ENCODE measurements around the gene USP2.

Gene USP2

GRCh38 chr11:119381181-119381988, at the start of gene USP2:
Gene USP2 (minus strand): TSS chr11:119381690. CDS start chr11:119373480, 8,210 bp downstream.
- peak; percentile 87 for DNase-seq (ENCODE audit: low read depth)

- no peak for DNase-seq (ENCODE audit: low read depth)
Observed at GRCh38 chr11:119427279-119427678, 45.8 kb upstream of the USP2 start.

- no peak for DNase-seq (ENCODE audit: low read depth)
Observed at GRCh38 chr11:119426142-119426541, 44.7 kb upstream of the USP2 start.

DNA sequence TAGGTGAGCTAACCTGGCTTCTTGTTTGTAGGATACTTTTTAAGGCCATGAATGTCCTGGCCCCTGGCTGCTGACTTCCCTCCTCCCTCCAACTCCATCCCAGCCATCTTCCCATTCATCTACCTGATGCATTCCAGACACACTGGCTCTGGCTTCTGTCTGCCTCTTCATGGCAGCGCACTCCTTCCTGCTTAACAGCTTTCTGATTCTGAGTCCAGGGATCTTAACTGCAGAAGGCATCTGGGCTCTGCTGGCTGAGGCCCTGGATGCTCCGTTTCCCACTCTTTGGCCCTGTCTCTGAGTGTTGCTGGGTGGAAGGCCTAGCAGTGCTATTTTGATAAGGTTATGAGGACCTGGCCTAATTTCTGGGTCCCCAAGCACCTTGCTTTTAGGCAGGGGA, 43.3 kb upstream of the USP2 start:
- no peak for DNase-seq (ENCODE audit: low read depth)

GRCh38 chr11:119424276-119424675, 42.8 kb upstream of the USP2 start:
- DNase-seq (ENCODE audit: low read depth), result no peak

- no peak for DNase-seq (ENCODE audit: low read depth)
Observed at GRCh38 chr11:119423509-119424254, 42.2 kb upstream of the USP2 start.

DNA sequence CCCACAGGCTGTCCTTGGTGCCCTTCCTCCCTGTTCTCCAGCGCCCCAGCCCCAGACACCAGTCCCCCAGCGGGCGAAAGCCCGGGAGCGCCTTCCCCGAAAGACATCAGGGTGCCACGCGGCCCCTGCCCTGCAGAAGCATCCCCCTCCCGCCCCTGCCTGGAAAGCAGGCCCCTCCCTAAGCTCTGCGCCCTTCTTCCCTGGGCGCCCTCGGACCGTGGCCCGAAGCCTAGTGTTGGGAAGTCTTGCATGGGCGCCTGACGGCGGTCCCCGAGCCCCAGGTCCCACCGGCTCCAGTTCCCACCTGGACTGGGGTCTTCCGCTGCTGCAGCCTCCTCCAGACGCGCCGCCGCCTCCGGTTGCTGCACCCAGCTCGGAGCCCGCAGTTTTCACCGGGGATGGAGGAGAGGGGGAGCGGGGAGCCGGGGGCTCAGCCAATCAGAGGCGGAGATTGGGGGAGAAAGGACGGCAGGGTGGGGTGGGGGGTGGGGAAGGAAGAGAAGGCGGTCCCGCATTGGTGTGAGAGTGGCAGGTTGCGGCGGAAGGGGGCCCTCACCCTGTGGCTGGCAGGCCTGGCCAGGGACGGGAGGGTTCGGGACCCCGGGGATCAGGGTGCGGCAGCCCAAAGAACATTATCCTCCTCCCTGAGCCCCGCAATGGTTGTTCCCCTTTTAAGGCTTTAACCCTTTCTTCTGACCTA, 41.5 kb upstream of the USP2 start, which contains the start of gene THY1:
TSS of gene THY1 (minus strand) at position 364 of the 700 bp plus-strand sequence. CDS start 2,267 bp downstream, outside the sequence.
- no peak for DNase-seq (ENCODE audit: low read depth)

GRCh38 chr11:119421941-119422808, 40.7 kb upstream of the USP2 start:
- DNase-seq (ENCODE audit: low read depth), result no peak

GRCh38 chr11:119421351-119421750, 39.9 kb upstream of the USP2 start:
- no peak for DNase-seq (ENCODE audit: low read depth)

GRCh38 chr11:119420631-119421030, 39.1 kb upstream of the USP2 start:
- DNase-seq (ENCODE audit: low read depth), result no peak

- no peak for DNase-seq (ENCODE audit: low read depth)
Observed at GRCh38 chr11:119419834-119420492, 38.5 kb upstream of the USP2 start.

GRCh38 chr11:119419246-119419645, 37.8 kb upstream of the USP2 start:
- no peak for DNase-seq (ENCODE audit: low read depth)

GRCh38 chr11:119418759-119419158, 37.3 kb upstream of the USP2 start:
- DNase-seq (ENCODE audit: low read depth), result no peak

DNA sequence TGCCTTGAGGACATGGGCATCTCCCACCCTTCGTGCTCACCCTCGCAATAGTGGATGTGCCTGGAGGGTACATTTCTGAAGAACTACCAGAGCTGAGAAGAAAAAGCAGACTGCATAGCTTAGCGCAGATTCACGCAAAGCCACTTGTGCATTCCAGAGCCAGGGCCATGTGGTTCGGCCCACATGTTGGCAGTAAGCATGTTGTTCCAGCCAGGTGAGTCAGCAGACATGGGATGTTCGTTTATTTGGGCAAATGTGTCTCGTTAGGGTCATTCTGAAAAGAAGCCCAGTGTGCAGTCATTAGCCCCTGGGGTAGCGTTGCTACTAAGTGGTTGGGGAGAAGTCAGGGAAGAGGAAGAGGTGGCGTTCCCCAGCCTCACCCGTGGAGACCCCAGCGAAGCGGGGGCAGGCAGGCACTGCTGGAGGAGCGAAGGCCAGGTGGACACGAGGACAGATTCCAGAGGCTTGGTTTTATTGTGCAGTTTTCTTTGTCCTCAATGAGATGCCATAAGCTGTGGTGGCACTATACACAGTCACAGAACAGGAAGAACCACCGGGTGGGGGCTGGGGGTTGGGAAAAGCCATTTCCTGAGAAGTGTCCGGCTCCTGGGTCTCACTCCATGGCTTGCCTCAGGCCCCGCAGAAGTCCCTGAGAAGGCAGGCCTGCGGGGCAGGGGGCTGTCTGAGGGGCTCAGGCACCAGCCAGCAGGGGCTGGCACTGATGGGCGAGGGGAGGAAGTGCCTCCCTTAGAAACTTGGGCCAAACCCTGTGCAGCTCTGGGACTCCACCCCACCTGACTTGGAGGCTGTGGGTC, 36.4 kb upstream of the USP2 start:
- peak; percentile 83 for DNase-seq (ENCODE audit: low read depth)

- no peak for DNase-seq (ENCODE audit: low read depth)
Observed at GRCh38 chr11:119416606-119417580, 35.4 kb upstream of the USP2 start.

- DNase-seq (ENCODE audit: low read depth), result no peak
Observed at GRCh38 chr11:119415966-119416365, 34.5 kb upstream of the USP2 start.

DNA sequence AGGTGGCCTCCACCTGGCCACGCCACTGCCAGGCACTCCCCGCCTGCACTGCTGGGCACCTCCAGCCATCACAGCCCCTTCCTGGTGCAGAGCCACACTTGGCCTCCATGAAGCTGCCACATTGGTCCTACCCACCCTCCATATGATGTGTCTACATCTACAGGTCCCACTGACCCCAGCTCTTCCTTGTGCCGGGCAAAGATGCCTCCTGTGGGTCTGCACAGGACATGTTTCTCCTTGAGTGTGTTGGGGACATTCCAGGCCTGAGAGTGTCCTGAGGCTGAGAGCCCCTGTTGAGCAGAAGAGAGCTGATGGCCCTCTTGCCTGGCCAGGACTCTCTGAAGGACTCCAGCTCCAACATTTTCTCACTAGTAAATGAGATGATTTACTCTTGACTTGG, 34.0 kb upstream of the USP2 start:
- DNase-seq (ENCODE audit: low read depth), result no peak

DNA sequence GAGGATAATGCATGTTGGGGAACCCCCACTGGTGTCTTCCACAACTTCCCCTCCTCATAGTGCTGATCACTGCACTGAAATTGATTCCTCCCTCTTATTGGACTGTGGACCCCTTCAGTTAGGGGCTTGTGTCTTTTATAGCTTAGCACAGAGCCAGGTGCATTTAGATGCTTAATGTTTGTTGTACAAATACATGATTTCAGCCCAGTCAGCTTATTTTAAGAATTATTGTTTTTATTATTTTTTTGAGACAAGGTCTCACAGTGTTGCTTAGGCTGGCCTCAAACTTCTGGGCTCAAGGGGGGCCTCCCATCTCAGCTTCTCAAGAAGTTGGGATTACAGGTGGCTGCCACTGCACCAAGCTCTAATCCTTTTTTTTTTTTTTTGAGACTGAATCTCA, 33.2 kb upstream of the USP2 start:
- no peak for DNase-seq (ENCODE audit: low read depth)

GRCh38 chr11:119414321-119414720, 32.8 kb upstream of the USP2 start:
- no peak for DNase-seq (ENCODE audit: low read depth)
